IPS DF 4.7 (cell line): ENCODE measurements around the gene ZMYND10.

Source experiments
- DNase-seq: peaks from one replicate; pipeline ENCODE4 v3.0.0-alpha.2; 2013; ENCODE audit warnings: low spot score; ENCODE audit errors: extremely low read depth

The ZMYND10 gene

DNA sequence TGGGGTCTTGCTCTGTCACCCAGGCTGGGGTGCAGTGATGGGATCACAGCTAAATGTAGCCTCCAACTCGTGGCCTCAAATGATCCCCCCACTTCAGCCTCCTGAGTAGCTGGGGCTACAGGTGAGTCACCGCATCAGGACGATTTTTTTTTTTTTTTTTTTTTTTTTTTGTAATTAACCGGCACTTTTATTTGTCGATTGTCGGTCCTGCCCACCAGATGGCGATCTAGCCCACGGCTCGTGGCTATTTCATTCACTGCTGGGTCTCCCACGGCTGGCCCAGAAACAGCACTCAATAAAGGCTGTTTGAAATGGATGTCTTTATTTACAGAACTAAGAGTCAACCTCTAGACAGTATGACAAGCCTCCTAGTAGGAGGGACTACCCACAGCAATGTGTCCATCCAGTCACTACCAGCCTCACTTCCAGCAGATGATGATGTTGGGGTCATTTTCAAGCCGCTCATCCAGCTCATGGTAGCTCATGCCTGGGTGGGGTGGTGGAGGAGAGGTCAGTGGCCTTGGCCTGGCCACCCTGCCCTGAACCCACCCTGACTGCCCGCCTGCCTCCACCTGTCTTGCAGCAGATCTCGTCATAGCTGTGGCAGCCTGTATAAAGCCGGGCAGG lies 1.8 kb upstream of the ZMYND10 start:
- DNase-seq: no peak

DNA sequence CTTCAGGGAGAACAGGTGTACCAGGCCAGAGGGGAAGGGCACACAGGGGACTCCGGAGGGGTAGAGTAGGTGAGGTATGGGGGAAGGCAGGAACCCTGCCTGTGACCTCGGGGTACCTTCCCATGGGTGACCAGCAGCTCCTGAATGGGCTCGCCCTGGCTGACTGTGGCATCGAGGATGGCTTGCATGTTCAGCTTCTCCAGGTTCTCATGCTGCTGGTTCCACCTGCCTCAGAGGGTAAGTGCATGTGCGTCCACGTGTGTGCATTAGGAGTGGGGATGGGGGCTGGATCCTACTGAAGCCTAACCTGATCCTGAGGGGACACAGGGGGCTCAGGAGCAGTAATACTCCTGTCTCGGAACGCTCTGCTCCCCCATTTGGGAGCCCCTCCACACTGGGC lies 524 bp downstream of the ZMYND10 start:
- DNase-seq: no peak

GRCh38 chr3:50342813-50343633 lies 2.5 kb downstream of the ZMYND10 start:
- no peak for DNase-seq

DNA sequence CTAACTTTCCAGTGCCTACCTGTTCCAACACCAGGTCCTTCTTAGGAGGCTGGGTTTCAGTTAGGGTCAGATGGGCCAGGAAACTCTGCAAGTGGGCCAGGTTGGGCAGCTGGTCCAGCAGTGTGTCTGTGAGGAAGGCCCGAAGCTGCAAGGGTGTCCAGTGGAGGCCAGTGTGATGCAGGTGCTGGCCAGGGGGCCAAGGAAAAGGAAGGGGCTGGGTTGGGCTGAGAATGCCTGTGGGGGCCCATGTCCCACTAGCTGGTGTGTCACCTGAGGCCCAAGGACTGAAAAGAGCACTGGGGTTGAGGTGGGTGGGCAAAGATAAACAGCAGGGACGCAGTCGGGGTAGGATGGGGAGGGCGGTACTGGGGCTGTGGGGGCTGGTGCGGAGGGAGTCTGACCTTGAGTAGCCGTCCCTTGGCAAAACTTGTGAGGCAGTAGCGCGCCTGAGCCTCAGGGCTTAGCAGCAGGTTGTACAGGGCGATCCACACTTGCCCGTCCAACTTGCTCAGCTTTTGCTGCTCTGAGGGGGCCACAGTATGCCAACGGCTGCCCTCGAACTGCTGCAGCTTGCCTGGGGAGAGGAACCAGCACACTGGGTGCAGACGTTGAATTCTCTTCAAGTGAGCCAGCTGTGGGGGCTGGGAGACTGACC lies 3.4 kb downstream of the ZMYND10 start:
- DNase-seq: no peak

DNA sequence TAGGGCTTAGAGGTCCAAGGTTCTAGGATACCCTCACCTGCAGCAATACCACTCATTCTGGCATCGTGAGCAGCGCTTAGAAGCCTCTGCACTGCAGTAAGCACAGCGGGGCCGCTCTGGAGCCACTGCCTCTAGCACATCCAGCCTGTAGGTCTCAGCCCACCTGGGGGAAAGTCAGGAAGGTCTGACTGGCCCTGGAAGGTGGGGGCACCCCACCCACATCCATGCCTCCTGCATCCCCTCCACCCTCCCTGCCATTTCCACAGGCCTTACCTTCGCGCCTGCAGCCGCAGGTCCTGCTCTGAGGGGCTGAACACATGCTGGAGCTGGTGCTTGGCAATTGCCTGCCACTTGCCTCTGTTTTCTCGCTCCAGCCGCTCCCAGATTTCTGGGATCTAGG lies 4.0 kb downstream of the ZMYND10 start:
- no peak for DNase-seq

DNA sequence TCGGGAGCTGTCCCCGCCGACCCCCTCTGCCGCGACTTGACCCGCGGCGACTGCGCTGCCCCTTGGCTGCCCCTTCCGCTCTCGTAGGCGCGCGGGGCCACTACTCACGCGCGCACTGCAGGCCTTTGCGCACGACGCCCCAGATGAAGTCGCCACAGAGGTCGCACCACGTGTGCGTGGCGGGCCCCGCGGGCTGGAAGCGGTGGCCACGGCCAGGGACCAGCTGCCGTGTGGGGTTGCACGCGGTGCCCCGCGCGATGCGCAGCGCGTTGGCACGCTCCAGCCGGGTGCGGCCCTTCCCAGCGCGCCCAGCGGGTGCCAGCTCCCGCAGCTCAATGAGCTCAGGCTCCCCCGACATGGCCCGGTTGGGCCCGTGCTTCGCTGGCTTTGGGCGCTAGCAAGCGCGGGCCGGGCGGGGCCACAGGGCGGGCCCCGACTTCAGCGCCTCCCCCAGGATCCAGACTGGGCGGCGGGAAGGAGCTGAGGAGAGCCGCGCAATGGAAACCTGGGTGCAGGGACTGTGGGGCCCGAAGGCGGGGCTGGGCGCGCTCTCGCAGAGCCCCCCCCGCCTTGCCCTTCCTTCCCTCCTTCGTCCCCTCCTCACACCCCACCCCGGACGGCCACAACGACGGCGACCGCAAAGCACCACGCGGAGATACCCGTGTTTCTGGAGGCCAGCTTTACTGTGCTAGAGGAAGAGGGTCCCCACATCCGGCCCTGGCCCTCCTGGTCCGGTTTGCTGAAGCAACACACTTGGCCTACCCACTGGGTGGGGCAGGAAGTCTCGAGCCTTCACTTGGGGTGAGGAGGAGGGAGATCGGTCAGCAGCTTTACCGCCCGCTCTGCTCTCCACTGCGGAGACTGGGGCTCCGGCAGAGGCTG lies 4.8 kb downstream of the ZMYND10 start, which contains the start of gene RASSF1:
RASSF1 (minus strand) TSS at position 389 of the 882 bp plus-strand sequence; CDS start at position 358, 31 bp downstream.
- DNase-seq: no peak

- DNase-seq: no peak
These were observed 5.4 kb downstream of the ZMYND10 start for GRCh38 chr3:50340147-50340447.

- no peak for DNase-seq
These were observed 5.9 kb downstream of the ZMYND10 start for GRCh38 chr3:50339485-50340146.

DNA sequence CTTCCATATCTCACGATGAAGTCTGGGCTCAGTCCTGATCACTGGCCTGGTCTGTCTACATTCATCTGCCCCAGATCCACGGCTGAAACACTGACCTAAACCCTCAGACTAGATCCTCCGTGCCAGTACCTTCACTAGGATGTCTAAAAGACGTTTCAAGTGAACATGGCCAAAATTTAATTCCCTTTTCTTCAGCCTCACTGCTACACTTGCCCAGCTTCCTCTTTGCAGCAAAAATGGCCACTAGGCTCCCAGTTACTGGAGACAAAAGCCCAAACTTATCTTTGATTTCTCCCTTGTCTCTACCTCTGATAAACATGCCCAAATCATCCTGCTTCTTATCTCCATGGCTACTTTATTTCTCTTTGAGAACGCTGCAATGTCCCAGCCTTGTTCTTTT lies 6.6 kb downstream of the ZMYND10 start:
- no peak for DNase-seq

DNA sequence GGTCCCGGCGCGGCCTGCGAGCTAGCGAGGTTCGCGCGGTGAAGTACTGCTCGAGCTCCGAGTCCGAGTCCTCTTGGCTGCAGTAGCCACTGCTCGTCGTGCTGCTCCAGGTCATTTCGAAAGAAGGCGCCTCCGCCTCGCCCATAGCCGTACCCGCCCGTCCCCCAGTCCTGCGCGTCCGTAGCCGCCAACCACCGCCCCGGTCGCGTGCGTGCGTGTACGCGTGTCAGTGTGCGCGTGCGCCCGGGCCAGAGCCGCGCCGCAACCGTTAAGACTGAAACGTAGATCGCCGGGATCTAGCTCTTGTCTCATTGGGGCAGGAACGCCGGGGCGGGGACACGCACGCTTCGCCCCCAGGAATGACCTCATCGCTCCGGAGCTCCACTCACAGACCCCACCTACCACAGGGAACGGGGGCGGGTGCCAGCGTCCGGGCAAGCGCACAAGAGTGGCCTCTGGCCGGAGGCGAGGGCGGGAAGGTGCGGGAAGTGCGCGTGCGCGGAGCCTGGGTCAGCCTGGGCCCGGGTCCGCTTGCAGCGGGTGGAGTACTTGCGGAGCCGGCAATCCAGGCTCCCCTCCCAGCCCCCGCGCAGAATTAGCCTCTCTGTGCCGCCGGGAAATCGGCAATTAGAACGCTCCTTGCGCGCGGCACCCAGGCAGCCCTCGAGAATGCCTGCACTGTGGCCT lies 8.2 kb downstream of the ZMYND10 start:
- DNase-seq: no peak

- DNase-seq: no peak
These were observed 8.9 kb downstream of the ZMYND10 start for GRCh38 chr3:50336452-50337174.

DNA sequence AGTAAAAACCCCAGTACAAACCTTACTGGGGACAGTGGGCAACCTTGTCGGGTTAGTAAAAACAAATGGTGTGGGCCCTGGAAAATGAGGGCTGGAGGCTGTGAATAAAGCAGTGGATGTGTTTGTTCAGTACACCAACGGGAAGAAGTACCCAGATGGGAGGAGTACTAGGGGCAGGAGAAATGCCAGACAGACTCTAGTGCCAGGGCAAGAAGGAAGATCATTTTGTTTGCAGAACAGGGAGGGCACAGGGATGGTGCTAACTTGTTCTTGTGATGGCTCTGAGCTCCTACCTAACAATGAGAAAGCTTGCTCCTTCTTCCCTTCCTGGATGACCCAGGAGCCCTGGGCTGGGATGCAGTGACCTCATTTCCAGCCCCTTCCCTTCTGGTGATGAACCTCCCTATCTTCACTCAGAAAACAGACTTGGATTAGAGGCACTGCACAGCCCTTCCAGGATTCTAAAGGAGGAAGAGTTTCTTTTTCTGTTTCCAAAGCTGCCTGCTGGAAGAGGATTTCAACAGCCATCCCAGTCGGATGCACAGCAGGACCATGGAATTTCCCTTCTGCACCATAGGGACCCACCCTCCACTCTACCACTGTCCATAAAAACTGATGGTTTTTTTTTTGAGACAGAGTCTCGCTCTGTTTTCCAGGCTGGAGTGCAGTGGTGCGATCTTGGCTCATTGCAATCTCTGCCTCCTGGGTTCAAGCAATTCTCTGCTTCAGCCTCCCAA lies 11.0 kb downstream of the ZMYND10 start:
- no peak for DNase-seq

GRCh38 chr3:50333744-50334328 lies 11.7 kb downstream of the ZMYND10 start:
- no peak for DNase-seq

DNA sequence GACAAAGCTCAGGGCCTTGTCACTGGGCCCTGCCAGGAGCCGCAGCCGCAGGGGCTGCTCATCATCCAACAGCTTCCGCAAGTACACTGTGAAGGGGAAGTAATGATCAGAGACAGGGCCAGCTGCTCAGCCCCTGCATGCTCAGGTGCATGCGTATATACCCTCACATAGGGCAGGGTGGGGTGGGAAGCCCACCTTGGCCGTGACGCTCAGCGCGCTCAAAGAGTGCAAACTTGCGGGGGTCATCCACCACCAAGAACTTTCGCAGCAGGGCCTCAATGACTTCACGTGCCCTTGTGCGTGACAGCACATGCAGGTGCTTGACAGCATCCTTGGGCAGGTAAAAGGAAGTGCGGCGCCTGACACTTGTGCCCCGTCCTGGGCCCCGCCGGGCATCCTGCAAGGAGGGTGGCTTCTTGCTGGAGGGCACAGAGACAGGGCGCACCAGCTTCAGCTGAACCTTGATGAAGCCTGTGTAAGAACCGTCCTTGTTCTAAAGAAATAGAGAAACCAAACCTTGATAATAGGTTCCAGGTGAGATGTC lies 14.1 kb downstream of the ZMYND10 start:
- DNase-seq: no peak

DNA sequence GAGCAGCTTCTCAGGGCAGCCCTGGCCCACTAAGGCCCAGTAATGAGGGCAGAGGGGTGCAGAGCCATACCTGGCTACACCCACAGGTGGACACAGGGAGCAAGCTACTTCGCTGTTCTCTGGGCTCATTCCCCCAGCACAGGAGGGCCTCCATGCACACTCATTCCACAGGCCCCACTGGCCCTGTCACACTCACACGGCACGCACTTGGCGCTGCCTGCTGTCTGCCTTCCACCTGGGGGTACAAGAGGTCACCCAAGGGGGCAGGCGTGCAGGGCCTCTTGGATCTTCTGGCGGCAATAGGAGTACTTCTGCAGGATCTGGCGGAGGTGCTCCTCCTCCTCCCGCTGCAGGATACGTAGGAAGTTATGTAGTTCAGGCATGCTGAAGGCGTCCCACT lies 15.2 kb downstream of the ZMYND10 start:
- DNase-seq: no peak

GRCh38 chr3:50327943-50328691 lies 17.4 kb downstream of the ZMYND10 start, which contains the start of gene TUSC2:
TSS of gene TUSC2 (minus strand) at chr3:50328223. CDS start at chr3:50328099, 124 bp downstream.
- no peak for DNase-seq

GRCh38 chr3:50327129-50327528 lies 18.4 kb downstream of the ZMYND10 start:
- no peak for DNase-seq

DNA sequence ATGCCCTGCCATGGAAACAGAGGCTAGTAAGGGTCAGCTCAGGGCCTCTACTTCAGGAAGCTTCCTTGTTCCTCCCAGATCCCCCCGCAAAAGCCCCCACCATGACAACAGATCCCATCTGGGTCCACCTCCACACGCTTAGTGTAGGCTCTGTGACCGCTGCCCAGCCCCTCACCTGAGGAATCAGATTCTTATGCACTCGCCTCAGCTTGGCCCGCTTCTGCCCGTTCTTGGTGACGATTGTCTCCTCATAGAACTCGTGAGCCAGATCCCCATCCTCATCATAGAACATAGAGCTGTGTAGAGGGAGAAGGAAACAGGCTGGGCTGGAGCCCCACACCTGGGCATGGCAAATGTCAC lies 19.4 kb downstream of the ZMYND10 start:
- no peak for DNase-seq
